HG02973 (cell line): ENCODE data around the gene NCKAP5L.
A peak's percentile ranks its signal among the peaks of the same experiment; 100 is the strongest.

Experiments
- ATAC-seq: cut with Tn5 transposase; IDR thresholded peaks from one replicate; pipeline ENCODE4 v1.9.1; 2021; ENCODE audit warnings: moderate library complexity; ENCODE audit not compliant: unreplicated experiment

NCKAP5L gene

GRCh38 chr12:49744363-49744885 lies 83.8 kb downstream of the NCKAP5L start:
- ATAC-seq, result no peak

DNA sequence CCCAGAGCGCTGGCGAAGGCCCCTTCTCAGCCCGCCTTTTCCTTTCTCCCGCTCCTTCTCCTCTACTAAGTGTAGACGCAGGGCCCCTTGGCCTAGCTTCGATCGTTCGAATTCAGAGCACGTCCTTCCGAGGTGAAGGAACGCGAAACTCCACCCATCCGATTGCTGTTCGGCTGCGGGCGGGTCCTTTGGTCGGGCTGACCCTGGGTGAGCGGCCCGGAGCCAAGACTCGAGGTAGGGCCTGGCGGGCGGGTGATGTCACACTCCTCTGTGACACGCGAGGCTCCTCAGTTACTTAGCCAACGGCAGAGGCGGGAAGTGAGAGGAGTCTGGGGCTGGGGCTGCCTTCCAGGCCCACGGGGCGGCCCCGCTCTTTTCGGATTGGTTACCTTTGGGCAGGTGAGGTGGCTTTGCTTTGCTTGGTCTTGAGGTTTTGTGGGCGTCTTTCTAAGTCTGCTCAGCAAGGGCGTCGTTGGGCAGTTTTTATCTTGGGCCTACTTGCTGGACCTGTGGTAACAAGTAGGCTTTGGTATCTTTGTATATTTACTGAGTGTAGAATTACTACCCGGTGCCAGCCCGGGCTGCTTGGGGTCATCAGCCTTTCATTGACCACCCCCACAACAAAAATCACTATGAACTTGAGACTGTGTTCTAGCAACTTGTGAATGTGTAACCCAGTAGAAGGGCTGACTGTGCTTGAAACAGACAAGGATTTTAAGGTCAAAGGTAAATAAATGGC lies 86.2 kb downstream of the NCKAP5L start:
- peak; percentile 58 for ATAC-seq
